ENCODE data around the gene GAB2.

The GAB2 gene

GRCh38 chr11:78262238-78262637 lies 155.4 kb downstream of the GAB2 start:
- Histone ChIP-seq H3K27ac (ENCODE audit: low read depth, low read length) (no peak overlapping the region), H3K36me3 (ENCODE audit: control insufficient read depth in 1 of 2, insufficient read depth in 2 of 2, low read length in 2 of 2) (no peaks in the 10 kb centered on the region), H3K4me3 (ENCODE audit: low read depth in 1 of 2, low read length in 2 of 2) (no peak overlapping the region), H3K4me1 (ENCODE audit: control insufficient read depth in 1 of 2, insufficient read depth in 2 of 2, low read length in 2 of 2) (peaks cover 3 to 10% of the 10 kb centered on the region in 2 donors), H3K9ac (ENCODE audit: low read depth in 1 of 2, low read length in 2 of 2) (no peak overlapping the region), H3K27me3 (ENCODE audit: control insufficient read depth in 1 of 2, insufficient read depth in 2 of 2, low read length in 2 of 2) (no peaks in the 10 kb centered on the region), H3K9me3 (ENCODE audit: control insufficient read depth in 1 of 2, low read length in 2 of 2) (no peaks in the 10 kb centered on the region)

- Histone ChIP-seq H3K9me3 (ENCODE audit: control insufficient read depth in 1 of 2, low read length in 2 of 2) (no peaks in the 10 kb centered on the region), H3K27me3 (ENCODE audit: control insufficient read depth in 1 of 2, insufficient read depth in 2 of 2, low read length in 2 of 2) (no peaks in the 10 kb centered on the region), H3K9ac (ENCODE audit: low read depth in 1 of 2, low read length in 2 of 2) (no peak overlapping the region), H3K36me3 (ENCODE audit: control insufficient read depth in 1 of 2, insufficient read depth in 2 of 2, low read length in 2 of 2) (no peaks in the 10 kb centered on the region), H3K4me1 (ENCODE audit: control insufficient read depth in 1 of 2, insufficient read depth in 2 of 2, low read length in 2 of 2) (peaks cover 7 to 14% of the 10 kb centered on the region in 2 donors), H3K27ac (ENCODE audit: low read depth, low read length) (no peak overlapping the region), H3K4me3 (ENCODE audit: low read depth in 1 of 2, low read length in 2 of 2) (no peak overlapping the region)
Observed at GRCh38 chr11:78261828-78262227, 155.8 kb downstream of the GAB2 start.

- Histone ChIP-seq H3K9me3 (ENCODE audit: control insufficient read depth in 1 of 2, low read length in 2 of 2) (no peaks in the 10 kb centered on the region), H3K9ac (ENCODE audit: low read depth in 1 of 2, low read length in 2 of 2) (no peak overlapping the region), H3K4me1 (ENCODE audit: control insufficient read depth in 1 of 2, insufficient read depth in 2 of 2, low read length in 2 of 2) (peaks cover 9 to 19% of the 10 kb centered on the region in 2 donors), H3K4me3 (ENCODE audit: low read depth in 1 of 2, low read length in 2 of 2) (no peak overlapping the region), H3K27ac (ENCODE audit: low read depth, low read length) (no peak overlapping the region), H3K36me3 (ENCODE audit: control insufficient read depth in 1 of 2, insufficient read depth in 2 of 2, low read length in 2 of 2) (no peaks in the 10 kb centered on the region), H3K27me3 (ENCODE audit: control insufficient read depth in 1 of 2, insufficient read depth in 2 of 2, low read length in 2 of 2) (no peaks in the 10 kb centered on the region)
Observed at GRCh38 chr11:78261367-78261766, 156.3 kb downstream of the GAB2 start.

GRCh38 chr11:78259777-78260487 lies 157.7 kb downstream of the GAB2 start:
- Histone ChIP-seq H3K4me1 (ENCODE audit: control insufficient read depth in 1 of 2, insufficient read depth in 2 of 2, low read length in 2 of 2) (peaks cover 9 to 21% of the 10 kb centered on the region in 2 donors), H3K27ac (ENCODE audit: low read depth, low read length) (no peak overlapping the region)

GRCh38 chr11:78257654-78258053 lies 160.0 kb downstream of the GAB2 start:
- H3K9me3 ChIP-seq (ENCODE audit: control insufficient read depth in 1 of 2, low read length in 2 of 2) = no peaks in the 10 kb centered on the region
- no peak overlapping the region for H3K4me3 ChIP-seq (ENCODE audit: low read depth in 1 of 2, low read length in 2 of 2)
- H3K9ac ChIP-seq (ENCODE audit: low read depth in 1 of 2, low read length in 2 of 2) = no peak overlapping the region
- peaks cover 9 to 21% of the 10 kb centered on the region in 2 donors for H3K4me1 ChIP-seq (ENCODE audit: control insufficient read depth in 1 of 2, insufficient read depth in 2 of 2, low read length in 2 of 2)
- H3K27ac ChIP-seq (ENCODE audit: low read depth, low read length) = no peak overlapping the region
- no peaks in the 10 kb centered on the region for H3K36me3 ChIP-seq (ENCODE audit: control insufficient read depth in 1 of 2, insufficient read depth in 2 of 2, low read length in 2 of 2)
- no peaks in the 10 kb centered on the region for H3K27me3 ChIP-seq (ENCODE audit: control insufficient read depth in 1 of 2, insufficient read depth in 2 of 2, low read length in 2 of 2)

More at GRCh38 chr11:78259777-78260487, 157.7 kb downstream of the GAB2 start:
- Histone ChIP-seq H3K4me3 (ENCODE audit: low read depth in 1 of 2, low read length in 2 of 2) (no peak overlapping the region), H3K9ac (ENCODE audit: low read depth in 1 of 2, low read length in 2 of 2) (no peak overlapping the region), H3K36me3 (ENCODE audit: control insufficient read depth in 1 of 2, insufficient read depth in 2 of 2, low read length in 2 of 2) (no peaks in the 10 kb centered on the region), H3K27me3 (ENCODE audit: control insufficient read depth in 1 of 2, insufficient read depth in 2 of 2, low read length in 2 of 2) (no peaks in the 10 kb centered on the region), H3K9me3 (ENCODE audit: control insufficient read depth in 1 of 2, low read length in 2 of 2) (no peaks in the 10 kb centered on the region)

GRCh38 chr11:78256962-78257361 lies 160.7 kb downstream of the GAB2 start:
- Histone ChIP-seq H3K27ac (ENCODE audit: low read depth, low read length) (no peak overlapping the region), H3K9me3 (ENCODE audit: control insufficient read depth in 1 of 2, low read length in 2 of 2) (no peaks in the 10 kb centered on the region), H3K9ac (ENCODE audit: low read depth in 1 of 2, low read length in 2 of 2) (no peak overlapping the region), H3K4me1 (ENCODE audit: control insufficient read depth in 1 of 2, insufficient read depth in 2 of 2, low read length in 2 of 2) (peaks cover 9 to 21% of the 10 kb centered on the region in 2 donors), H3K27me3 (ENCODE audit: control insufficient read depth in 1 of 2, insufficient read depth in 2 of 2, low read length in 2 of 2) (no peaks in the 10 kb centered on the region), H3K4me3 (ENCODE audit: low read depth in 1 of 2, low read length in 2 of 2) (no peak overlapping the region), H3K36me3 (ENCODE audit: control insufficient read depth in 1 of 2, insufficient read depth in 2 of 2, low read length in 2 of 2) (no peaks in the 10 kb centered on the region)

GRCh38 chr11:78255919-78256318 lies 161.7 kb downstream of the GAB2 start:
- no peak overlapping the region for H3K9ac ChIP-seq (ENCODE audit: low read depth in 1 of 2, low read length in 2 of 2)
- H3K27ac ChIP-seq (ENCODE audit: low read depth, low read length) = no peak overlapping the region
- no peak overlapping the region for H3K4me3 ChIP-seq (ENCODE audit: low read depth in 1 of 2, low read length in 2 of 2)
- H3K4me1 ChIP-seq (ENCODE audit: control insufficient read depth in 1 of 2, insufficient read depth in 2 of 2, low read length in 2 of 2) = peaks cover 16 to 28% of the 10 kb centered on the region in 2 donors
- H3K9me3 ChIP-seq (ENCODE audit: control insufficient read depth in 1 of 2, low read length in 2 of 2) = no peaks in the 10 kb centered on the region
- no peaks in the 10 kb centered on the region for H3K36me3 ChIP-seq (ENCODE audit: control insufficient read depth in 1 of 2, insufficient read depth in 2 of 2, low read length in 2 of 2)
- no peaks in the 10 kb centered on the region for H3K27me3 ChIP-seq (ENCODE audit: control insufficient read depth in 1 of 2, insufficient read depth in 2 of 2, low read length in 2 of 2)

- Histone ChIP-seq H3K4me3 (ENCODE audit: low read depth in 1 of 2, low read length in 2 of 2) (no peak overlapping the region), H3K9ac (ENCODE audit: low read depth in 1 of 2, low read length in 2 of 2) (no peak overlapping the region), H3K36me3 (ENCODE audit: control insufficient read depth in 1 of 2, insufficient read depth in 2 of 2, low read length in 2 of 2) (peaks cover 4 to 10% of the 10 kb centered on the region in 2 donors), H3K9me3 (ENCODE audit: control insufficient read depth in 1 of 2, low read length in 2 of 2) (no peaks in the 10 kb centered on the region), H3K27ac (ENCODE audit: low read depth, low read length) (no peak overlapping the region), H3K27me3 (ENCODE audit: control insufficient read depth in 1 of 2, insufficient read depth in 2 of 2, low read length in 2 of 2) (no peaks in the 10 kb centered on the region), H3K4me1 (ENCODE audit: control insufficient read depth in 1 of 2, insufficient read depth in 2 of 2, low read length in 2 of 2) (peaks cover 16 to 23% of the 10 kb centered on the region in 2 donors)
Observed at GRCh38 chr11:78254268-78254667, 163.4 kb downstream of the GAB2 start.

GRCh38 chr11:78253797-78254196 lies 163.8 kb downstream of the GAB2 start:
- no peak overlapping the region for H3K4me3 ChIP-seq (ENCODE audit: low read depth in 1 of 2, low read length in 2 of 2)
- H3K9me3 ChIP-seq (ENCODE audit: control insufficient read depth in 1 of 2, low read length in 2 of 2) = no peaks in the 10 kb centered on the region
- H3K27ac ChIP-seq (ENCODE audit: low read depth, low read length) = no peak overlapping the region
- H3K36me3 ChIP-seq (ENCODE audit: control insufficient read depth in 1 of 2, insufficient read depth in 2 of 2, low read length in 2 of 2) = peaks cover 8 to 14% of the 10 kb centered on the region in 2 donors
- peaks cover 16 to 23% of the 10 kb centered on the region in 2 donors for H3K4me1 ChIP-seq (ENCODE audit: control insufficient read depth in 1 of 2, insufficient read depth in 2 of 2, low read length in 2 of 2)
- H3K27me3 ChIP-seq (ENCODE audit: control insufficient read depth in 1 of 2, insufficient read depth in 2 of 2, low read length in 2 of 2) = no peaks in the 10 kb centered on the region
- no peak overlapping the region for H3K9ac ChIP-seq (ENCODE audit: low read depth in 1 of 2, low read length in 2 of 2)

- no peaks in the 10 kb centered on the region for H3K27me3 ChIP-seq (ENCODE audit: control insufficient read depth in 1 of 2, insufficient read depth in 2 of 2, low read length in 2 of 2)
- H3K36me3 ChIP-seq (ENCODE audit: control insufficient read depth in 1 of 2, insufficient read depth in 2 of 2, low read length in 2 of 2) = peaks cover 9 to 26% of the 10 kb centered on the region in 2 donors
- peaks cover 7 to 8% of the 10 kb centered on the region in 2 donors for H3K4me1 ChIP-seq (ENCODE audit: control insufficient read depth in 1 of 2, insufficient read depth in 2 of 2, low read length in 2 of 2)
- no peaks in the 10 kb centered on the region for H3K9me3 ChIP-seq (ENCODE audit: control insufficient read depth in 1 of 2, low read length in 2 of 2)
- H3K9ac ChIP-seq (ENCODE audit: low read depth in 1 of 2, low read length in 2 of 2) = no peak overlapping the region
- H3K27ac ChIP-seq (ENCODE audit: low read depth, low read length) = no peak overlapping the region
- no peak overlapping the region for H3K4me3 ChIP-seq (ENCODE audit: low read depth in 1 of 2, low read length in 2 of 2)
Observed at GRCh38 chr11:78251083-78251775, 166.4 kb downstream of the GAB2 start.
